Measurements from ENCODE around the gene FAM114A1. TPM values are rescaled to one million over a fixed set of nuclear protein-coding genes. Genes with fewer than 3 reads are reported as not detected.

The FAM114A1 gene
- total RNA-seq, 1 experiment from 2014 or later, result 32.0 TPM

GRCh38 chr4:38924353-38924752 lies 56.7 kb downstream of the FAM114A1 start:
- no peak for DNase-seq (ENCODE audit: low read depth, low spot score)
- H3K36me3 ChIP-seq (ENCODE audit: control insufficient read depth, insufficient read depth, low read length), result no peaks in the 10 kb centered on the region
- BruUV-seq (replicated peaks), result no TSS peak
- no peaks in the 10 kb centered on the region for H3K4me1 ChIP-seq (ENCODE audit: control insufficient read depth, insufficient read depth, low read length)
- ATAC-seq, result no peak
- H3K27ac ChIP-seq (ENCODE audit: low read length), result no peak overlapping the region
- POLR2A ChIA-PET, result no interaction called here
- intact Hi-C loops (cut with micrococcal nuclease; ENCODE audit: unreplicated experiment) (no loop called here), in situ Hi-C loops (cut with HindIII; ENCODE audit: low pct_unique_long_range_greater_than_20kb, low sequenced_read_pairs) (no loop called here)
- TF ChIP-seq REST (IDR thresholded peaks at IDR 0.05; ENCODE audit: insufficient read depth in 1 of 2, low read depth in 2 of 2, low read length in 1 of 2) (no peak), POLR2AphosphoS5 (IDR thresholded peaks at IDR 0.05; ENCODE audit: low read depth, low read length) (no peak), TCF7L2 (IDR thresholded peaks at IDR 0.05; ENCODE audit: low read depth, low read length) (no peak)
- H3K9me3 ChIP-seq (ENCODE audit: control insufficient read depth, insufficient read depth, low read depth, low read length), result no peaks in the 10 kb centered on the region
- H3K4me3 ChIP-seq (ENCODE audit: low read depth in 2 of 2, low read length in 2 of 2), result no peak overlapping the region
- no peaks in the 10 kb centered on the region for H3K27me3 ChIP-seq (ENCODE audit: control insufficient read depth, insufficient read depth, low read length)
- CTCF ChIA-PET, result no interaction called here

DNA sequence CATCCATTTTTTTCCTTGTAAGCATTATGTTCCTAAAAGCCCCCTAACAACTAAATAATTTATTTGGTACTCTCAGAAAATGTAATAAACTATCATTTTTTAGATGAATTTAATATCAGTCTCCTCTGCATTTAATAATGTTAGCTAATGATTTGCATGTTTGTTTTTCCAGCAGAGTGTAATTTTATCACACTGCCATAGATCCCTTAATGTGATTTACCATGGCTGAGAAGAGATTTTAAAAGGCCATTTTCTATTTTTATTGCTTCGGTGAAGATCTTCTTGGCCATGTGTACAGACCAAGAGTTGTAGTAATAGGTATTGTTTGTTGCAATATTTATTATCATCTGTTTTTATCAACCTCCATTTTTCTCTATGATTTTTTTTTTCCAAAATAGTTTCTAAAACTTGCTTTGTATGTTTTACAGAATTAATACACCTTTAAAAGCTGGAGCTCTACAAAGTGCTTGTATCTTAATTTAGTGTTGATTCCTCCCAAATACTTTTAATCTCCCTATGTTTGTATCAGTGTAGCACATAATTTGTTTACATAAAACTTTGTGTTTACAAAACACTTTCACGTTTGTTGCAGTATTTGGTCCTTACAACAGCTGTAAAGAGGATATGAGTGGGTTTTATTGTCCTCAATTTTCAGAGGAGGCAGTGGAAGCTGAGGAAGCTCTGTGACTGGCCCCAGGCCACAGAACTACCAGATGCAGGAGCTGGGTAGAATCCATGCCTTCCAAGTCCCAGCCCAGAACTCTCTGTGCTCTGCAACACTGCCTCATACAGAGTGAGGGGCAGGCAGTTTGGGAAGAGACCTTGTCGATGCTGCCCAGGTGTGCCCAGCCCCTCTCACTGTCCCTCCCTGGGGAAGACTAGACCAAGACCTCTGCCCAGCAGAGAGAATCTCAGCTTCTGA lies 58.1 kb downstream of the FAM114A1 start:
- no peak for ATAC-seq
- H3K36me3 ChIP-seq (ENCODE audit: control insufficient read depth, insufficient read depth, low read length), result no peaks in the 10 kb centered on the region
- TF ChIP-seq, protein P1, sequence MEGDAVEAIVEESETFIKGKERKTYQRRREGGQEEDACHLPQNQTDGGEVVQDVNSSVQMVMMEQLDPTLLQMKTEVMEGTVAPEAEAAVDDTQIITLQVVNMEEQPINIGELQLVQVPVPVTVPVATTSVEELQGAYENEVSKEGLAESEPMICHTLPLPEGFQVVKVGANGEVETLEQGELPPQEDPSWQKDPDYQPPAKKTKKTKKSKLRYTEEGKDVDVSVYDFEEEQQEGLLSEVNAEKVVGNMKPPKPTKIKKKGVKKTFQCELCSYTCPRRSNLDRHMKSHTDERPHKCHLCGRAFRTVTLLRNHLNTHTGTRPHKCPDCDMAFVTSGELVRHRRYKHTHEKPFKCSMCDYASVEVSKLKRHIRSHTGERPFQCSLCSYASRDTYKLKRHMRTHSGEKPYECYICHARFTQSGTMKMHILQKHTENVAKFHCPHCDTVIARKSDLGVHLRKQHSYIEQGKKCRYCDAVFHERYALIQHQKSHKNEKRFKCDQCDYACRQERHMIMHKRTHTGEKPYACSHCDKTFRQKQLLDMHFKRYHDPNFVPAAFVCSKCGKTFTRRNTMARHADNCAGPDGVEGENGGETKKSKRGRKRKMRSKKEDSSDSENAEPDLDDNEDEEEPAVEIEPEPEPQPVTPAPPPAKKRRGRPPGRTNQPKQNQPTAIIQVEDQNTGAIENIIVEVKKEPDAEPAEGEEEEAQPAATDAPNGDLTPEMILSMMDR (IDR thresholded peaks at IDR 0.05), result no peak
- TF ChIP-seq REST (IDR thresholded peaks at IDR 0.05; ENCODE audit: insufficient read depth in 1 of 2, low read depth in 2 of 2, low read length in 1 of 2), result no peak
- no peak for TF ChIP-seq SIN3A (IDR thresholded peaks at IDR 0.05; ENCODE audit: borderline replicate concordance, insufficient read depth, low read depth, low read length)
- no peak for TF ChIP-seq TCF7L2 (IDR thresholded peaks at IDR 0.05; ENCODE audit: low read depth, low read length)
- no peak for TF ChIP-seq POLR2AphosphoS5 (IDR thresholded peaks at IDR 0.05; ENCODE audit: low read depth, low read length)
- POLR2A ChIA-PET, result interaction anchor here (0.5 kb wide), 1 partner anchor 328 kb away, joined by 4 read pairs; no protein-coding TSS in a partner anchor
- no peak for DNase-seq (ENCODE audit: low read depth, low spot score)
- no TSS peak for BruUV-seq (replicated peaks)
- CTCF ChIA-PET, result no interaction called here
- no peak overlapping the region for H3K4me3 ChIP-seq (ENCODE audit: low read depth in 2 of 2, low read length in 2 of 2)
- no peaks in the 10 kb centered on the region for H3K4me1 ChIP-seq (ENCODE audit: control insufficient read depth, insufficient read depth, low read length)
- no peaks in the 10 kb centered on the region for H3K27me3 ChIP-seq (ENCODE audit: control insufficient read depth, insufficient read depth, low read length)
- no peak overlapping the region for H3K27ac ChIP-seq (ENCODE audit: low read length)
- intact Hi-C loops (cut with micrococcal nuclease; ENCODE audit: unreplicated experiment) (no loop called here), in situ Hi-C loops (cut with HindIII; ENCODE audit: low pct_unique_long_range_greater_than_20kb, low sequenced_read_pairs) (no loop called here)
- no peaks in the 10 kb centered on the region for H3K9me3 ChIP-seq (ENCODE audit: control insufficient read depth, insufficient read depth, low read depth, low read length)
